ENCODE data around the gene STIL.

STIL gene

GRCh38 chr1:47313915-47314664 lies at the start of gene STIL:
TSS of gene STIL (minus strand) at chr1:47314147. CDS start at chr1:47310319, 3,828 bp downstream.
- peak within 1 kb of the TSS; percentile 84 for H3K4me3 ChIP-seq (ENCODE audit: low read depth, low read length, poor library complexity, severe bottlenecking)
- TF ChIP-seq EZH2 (IDR thresholded peaks at IDR 0.05; ENCODE audit: borderline replicate concordance, low read length): no peak
- TF ChIP-seq, protein P1, sequence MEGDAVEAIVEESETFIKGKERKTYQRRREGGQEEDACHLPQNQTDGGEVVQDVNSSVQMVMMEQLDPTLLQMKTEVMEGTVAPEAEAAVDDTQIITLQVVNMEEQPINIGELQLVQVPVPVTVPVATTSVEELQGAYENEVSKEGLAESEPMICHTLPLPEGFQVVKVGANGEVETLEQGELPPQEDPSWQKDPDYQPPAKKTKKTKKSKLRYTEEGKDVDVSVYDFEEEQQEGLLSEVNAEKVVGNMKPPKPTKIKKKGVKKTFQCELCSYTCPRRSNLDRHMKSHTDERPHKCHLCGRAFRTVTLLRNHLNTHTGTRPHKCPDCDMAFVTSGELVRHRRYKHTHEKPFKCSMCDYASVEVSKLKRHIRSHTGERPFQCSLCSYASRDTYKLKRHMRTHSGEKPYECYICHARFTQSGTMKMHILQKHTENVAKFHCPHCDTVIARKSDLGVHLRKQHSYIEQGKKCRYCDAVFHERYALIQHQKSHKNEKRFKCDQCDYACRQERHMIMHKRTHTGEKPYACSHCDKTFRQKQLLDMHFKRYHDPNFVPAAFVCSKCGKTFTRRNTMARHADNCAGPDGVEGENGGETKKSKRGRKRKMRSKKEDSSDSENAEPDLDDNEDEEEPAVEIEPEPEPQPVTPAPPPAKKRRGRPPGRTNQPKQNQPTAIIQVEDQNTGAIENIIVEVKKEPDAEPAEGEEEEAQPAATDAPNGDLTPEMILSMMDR (IDR thresholded peaks at IDR 0.05; ENCODE audit: low read length): no peak
- H3K9me2 ChIP-seq (ENCODE audit: low read depth, low read length): no peaks in the 10 kb centered on the region
- H3K27me3 ChIP-seq (ENCODE audit: insufficient read depth, low read length): no peaks in the 10 kb centered on the region
- H3K9ac ChIP-seq (ENCODE audit: low read length): peak within 1 kb of the TSS; percentile 90
- H3K9me3 ChIP-seq (ENCODE audit: low read length): no peaks in the 10 kb centered on the region
- peak within 1 kb of the TSS; percentile 78 for H3K27ac ChIP-seq (ENCODE audit: low read depth, low read length, poor library complexity, severe bottlenecking)
- H3K36me3 ChIP-seq (ENCODE audit: insufficient read depth, low read length): peaks cover 38% of the 10 kb centered on the region
- peak within 1 kb of the TSS; percentile 86 for H3K4me2 ChIP-seq (ENCODE audit: low read length)
- H3K4me1 ChIP-seq (ENCODE audit: insufficient read depth, low read length, severe bottlenecking): peaks cover 19% of the 10 kb centered on the region
- H3K79me2 ChIP-seq (ENCODE audit: insufficient read depth, low read length): peaks cover 46% of the 10 kb centered on the region
- no peak within 1 kb of the TSS for H2AFZ ChIP-seq (ENCODE audit: low read length)
- no peaks in the 10 kb centered on the region for H4K20me1 ChIP-seq (ENCODE audit: insufficient read depth, low read length)
- H3F3A ChIP-seq (ENCODE audit: insufficient read depth, low read length): no peaks in the 10 kb centered on the region

GRCh38 chr1:47362828-47363227 lies 48.9 kb upstream of the STIL start:
- no peaks in the 10 kb centered on the region for H3K9me2 ChIP-seq (ENCODE audit: low read depth, low read length)
- H3K4me1 ChIP-seq (ENCODE audit: insufficient read depth, low read length, severe bottlenecking): no peaks in the 10 kb centered on the region
- H3K9me3 ChIP-seq (ENCODE audit: low read length): no peaks in the 10 kb centered on the region
- H4K20me1 ChIP-seq (ENCODE audit: insufficient read depth, low read length): no peaks in the 10 kb centered on the region
- H3K27me3 ChIP-seq (ENCODE audit: insufficient read depth, low read length): no peaks in the 10 kb centered on the region
- no peak overlapping the region for H2AFZ ChIP-seq (ENCODE audit: low read length)
- no peak overlapping the region for H3K27ac ChIP-seq (ENCODE audit: low read depth, low read length, poor library complexity, severe bottlenecking)
- H3K4me2 ChIP-seq (ENCODE audit: low read length): no peak overlapping the region
- H3K4me3 ChIP-seq (ENCODE audit: low read depth, low read length, poor library complexity, severe bottlenecking): no peak overlapping the region
- no peak overlapping the region for H3K9ac ChIP-seq (ENCODE audit: low read length)
- peaks cover 39% of the 10 kb centered on the region for H3K79me2 ChIP-seq (ENCODE audit: insufficient read depth, low read length)
- no peaks in the 10 kb centered on the region for H3K36me3 ChIP-seq (ENCODE audit: insufficient read depth, low read length)
- TF ChIP-seq EZH2 (IDR thresholded peaks at IDR 0.05; ENCODE audit: borderline replicate concordance, low read length): no peak
- TF ChIP-seq, protein P1 (IDR thresholded peaks at IDR 0.05; ENCODE audit: low read length): no peak
- no peaks in the 10 kb centered on the region for H3F3A ChIP-seq (ENCODE audit: insufficient read depth, low read length)

GRCh38 chr1:47361380-47361779 lies 47.4 kb upstream of the STIL start:
- no peak overlapping the region for H3K9ac ChIP-seq (ENCODE audit: low read length)
- H3K9me3 ChIP-seq (ENCODE audit: low read length): no peaks in the 10 kb centered on the region
- H3K9me2 ChIP-seq (ENCODE audit: low read depth, low read length): no peaks in the 10 kb centered on the region
- no peaks in the 10 kb centered on the region for H3K4me1 ChIP-seq (ENCODE audit: insufficient read depth, low read length, severe bottlenecking)
- H4K20me1 ChIP-seq (ENCODE audit: insufficient read depth, low read length): no peaks in the 10 kb centered on the region
- no peaks in the 10 kb centered on the region for H3F3A ChIP-seq (ENCODE audit: insufficient read depth, low read length)
- no peaks in the 10 kb centered on the region for H3K27me3 ChIP-seq (ENCODE audit: insufficient read depth, low read length)
- TF ChIP-seq, protein P1 (IDR thresholded peaks at IDR 0.05; ENCODE audit: low read length): no peak
- no peak for TF ChIP-seq EZH2 (IDR thresholded peaks at IDR 0.05; ENCODE audit: borderline replicate concordance, low read length)
- peaks cover 42% of the 10 kb centered on the region for H3K79me2 ChIP-seq (ENCODE audit: insufficient read depth, low read length)
- H3K36me3 ChIP-seq (ENCODE audit: insufficient read depth, low read length): no peaks in the 10 kb centered on the region
- no peak overlapping the region for H3K27ac ChIP-seq (ENCODE audit: low read depth, low read length, poor library complexity, severe bottlenecking)
- no peak overlapping the region for H2AFZ ChIP-seq (ENCODE audit: low read length)
- no peak overlapping the region for H3K4me2 ChIP-seq (ENCODE audit: low read length)
- no peak overlapping the region for H3K4me3 ChIP-seq (ENCODE audit: low read depth, low read length, poor library complexity, severe bottlenecking)

Data from OCI-LY1 (cell line).